Chondrocyte (in vitro differentiated cells): ENCODE data around the gene CTIF. TPM values are rescaled to one million over a fixed set of nuclear protein-coding genes. Genes with fewer than 3 reads are reported as not detected.

Experiments used
- DNase-seq: peaks from one replicate; pipeline ENCODE4 v3.0.0; 2021; ENCODE audit warnings: mixed read lengths, low spot score
- H3K27ac Mint-ChIP-seq: one replicate; pipeline ENCODE4 v1.8.0; 2021; ENCODE audit warnings: mild to moderate bottlenecking, moderate library complexity, mixed read lengths; ENCODE audit not compliant: unreplicated experiment
- H3K27me3 Mint-ChIP-seq: 2 replicates; pipeline ENCODE4 v1.8.0; 2021; ENCODE audit warnings: low read depth, mixed read lengths
- H3K36me3 Mint-ChIP-seq: 2 replicates; pipeline ENCODE4 v1.8.0; 2021; ENCODE audit warnings: low read depth, mixed read lengths
- H3K4me1 Mint-ChIP-seq: 2 replicates; pipeline ENCODE4 v1.8.0; 2021; ENCODE audit warnings: low read depth, mild to moderate bottlenecking, mixed read lengths
- H3K4me3 Mint-ChIP-seq: one replicate; pipeline ENCODE4 v1.8.0; 2021; ENCODE audit warnings: mild to moderate bottlenecking, moderate library complexity, mixed read lengths; ENCODE audit not compliant: unreplicated experiment
- H3K9me3 Mint-ChIP-seq: 2 replicates; pipeline ENCODE4 v1.8.0; 2021; ENCODE audit warnings: low read depth, mixed read lengths
- total RNA-seq: library from RNA; stranded (reverse); gene quantifications from 3 replicates; pipeline ENCODE4 v1.2.1, GENCODE V29; 2021
- TF ChIP-seq, protein P1 (sequence below): fragments of 200-600 bp; sonication (generic); IDR thresholded peaks from 2 replicates; pipeline ENCODE4 v1.5.0; 2021; ENCODE audit warnings: antibody characterized with exemption, mild to moderate bottlenecking, moderate library complexity

The CTIF gene
- total RNA-seq, 1 donor from 2014 or later = 184 TPM

DNA sequence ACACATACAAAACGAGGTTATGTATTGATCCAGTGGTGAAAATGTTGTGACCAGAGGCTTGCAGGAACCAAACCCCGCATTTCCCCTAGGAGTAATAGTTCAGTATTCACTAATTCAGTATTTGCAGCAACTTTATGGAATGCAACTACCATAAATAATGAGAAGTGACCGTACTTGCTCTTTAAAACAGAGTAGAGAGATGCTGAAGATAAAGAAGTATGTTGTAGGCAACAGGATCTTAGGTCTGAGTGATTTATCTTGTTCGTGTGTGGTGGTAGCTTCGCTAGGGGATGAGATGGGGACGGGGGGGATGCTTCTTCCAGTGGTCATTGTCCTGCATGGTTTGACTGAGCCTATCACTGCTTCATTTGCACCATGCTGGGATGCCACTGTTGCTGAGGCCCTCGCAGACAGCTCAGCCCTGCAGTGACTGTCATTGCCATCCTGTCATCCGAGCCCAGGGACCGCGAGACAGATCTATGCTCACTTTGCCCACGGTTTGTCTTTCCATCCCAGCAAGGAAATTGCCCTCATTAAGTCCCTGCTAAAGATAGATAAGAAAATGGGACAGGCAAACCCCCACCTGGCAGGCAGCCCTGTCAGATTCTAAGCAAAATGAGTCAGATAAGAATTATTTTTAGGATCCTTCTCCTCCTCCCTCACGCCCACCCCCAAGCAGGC is 181.3 kb downstream of the CTIF start:
- DNase-seq = no peak
- H3K4me3 Mint-ChIP-seq = no peak overlapping the region
- peak overlapping the region; percentile 78 for H3K27ac Mint-ChIP-seq
- H3K27me3 Mint-ChIP-seq = no peaks in the 10 kb centered on the region
- TF ChIP-seq, protein P1, sequence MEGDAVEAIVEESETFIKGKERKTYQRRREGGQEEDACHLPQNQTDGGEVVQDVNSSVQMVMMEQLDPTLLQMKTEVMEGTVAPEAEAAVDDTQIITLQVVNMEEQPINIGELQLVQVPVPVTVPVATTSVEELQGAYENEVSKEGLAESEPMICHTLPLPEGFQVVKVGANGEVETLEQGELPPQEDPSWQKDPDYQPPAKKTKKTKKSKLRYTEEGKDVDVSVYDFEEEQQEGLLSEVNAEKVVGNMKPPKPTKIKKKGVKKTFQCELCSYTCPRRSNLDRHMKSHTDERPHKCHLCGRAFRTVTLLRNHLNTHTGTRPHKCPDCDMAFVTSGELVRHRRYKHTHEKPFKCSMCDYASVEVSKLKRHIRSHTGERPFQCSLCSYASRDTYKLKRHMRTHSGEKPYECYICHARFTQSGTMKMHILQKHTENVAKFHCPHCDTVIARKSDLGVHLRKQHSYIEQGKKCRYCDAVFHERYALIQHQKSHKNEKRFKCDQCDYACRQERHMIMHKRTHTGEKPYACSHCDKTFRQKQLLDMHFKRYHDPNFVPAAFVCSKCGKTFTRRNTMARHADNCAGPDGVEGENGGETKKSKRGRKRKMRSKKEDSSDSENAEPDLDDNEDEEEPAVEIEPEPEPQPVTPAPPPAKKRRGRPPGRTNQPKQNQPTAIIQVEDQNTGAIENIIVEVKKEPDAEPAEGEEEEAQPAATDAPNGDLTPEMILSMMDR = no peak
- H3K36me3 Mint-ChIP-seq = peaks cover 42% of the 10 kb centered on the region
- H3K4me1 Mint-ChIP-seq = peaks cover 37% of the 10 kb centered on the region
- no peaks in the 10 kb centered on the region for H3K9me3 Mint-ChIP-seq

DNA sequence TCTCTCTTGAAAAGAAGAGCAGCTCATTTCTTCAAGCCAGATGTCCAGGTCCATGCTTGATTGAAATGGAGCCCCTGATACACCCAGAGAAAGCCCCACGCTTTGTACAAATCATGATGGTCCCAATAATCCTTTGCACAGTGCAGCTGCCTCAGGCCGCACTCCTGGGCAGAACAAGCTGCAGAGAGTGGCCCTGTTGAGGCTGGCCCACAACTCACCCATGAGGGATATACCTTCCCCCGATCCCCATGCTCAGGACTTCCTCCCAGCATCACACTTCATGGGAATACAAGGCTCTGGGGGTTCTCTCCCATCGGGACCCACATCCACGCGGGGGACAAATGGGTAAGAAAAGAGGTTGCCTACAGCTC is 181.8 kb downstream of the CTIF start:
- Mint-ChIP-seq H3K27me3 (no peaks in the 10 kb centered on the region), H3K27ac (peak overlapping the region; percentile 78), H3K9me3 (no peaks in the 10 kb centered on the region), H3K4me1 (peaks cover 36% of the 10 kb centered on the region), H3K4me3 (no peak overlapping the region), H3K36me3 (peaks cover 42% of the 10 kb centered on the region)
- DNase-seq = no peak
- TF ChIP-seq, protein P1 = no peak

DNA sequence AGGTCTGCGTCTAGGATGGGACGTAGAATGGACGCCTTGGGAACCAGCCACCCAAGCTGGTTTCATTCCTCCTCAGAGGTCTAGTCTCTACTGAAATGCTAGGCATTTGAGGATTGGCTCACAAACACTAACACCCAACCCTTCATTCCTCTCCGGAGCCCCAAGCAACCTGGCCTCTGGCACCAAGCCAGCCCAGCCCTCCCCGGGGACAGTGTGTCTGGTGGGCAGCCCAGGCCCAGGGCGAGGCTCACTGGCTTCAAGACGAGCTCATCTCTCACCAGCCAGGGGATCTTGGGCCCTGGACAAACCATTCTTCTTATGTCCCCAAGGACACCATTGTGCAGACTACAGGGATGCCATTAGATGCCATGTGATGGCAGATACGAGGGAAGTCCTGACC is 182.5 kb downstream of the CTIF start:
- peaks cover 36% of the 10 kb centered on the region for H3K4me1 Mint-ChIP-seq
- TF ChIP-seq, protein P1 = no peak
- peaks cover under 1% of the 10 kb centered on the region for H3K9me3 Mint-ChIP-seq
- peaks cover 46% of the 10 kb centered on the region for H3K36me3 Mint-ChIP-seq
- H3K4me3 Mint-ChIP-seq = no peak overlapping the region
- DNase-seq = no peak
- H3K27me3 Mint-ChIP-seq = no peaks in the 10 kb centered on the region
- H3K27ac Mint-ChIP-seq = peak overlapping the region; percentile 71

DNA sequence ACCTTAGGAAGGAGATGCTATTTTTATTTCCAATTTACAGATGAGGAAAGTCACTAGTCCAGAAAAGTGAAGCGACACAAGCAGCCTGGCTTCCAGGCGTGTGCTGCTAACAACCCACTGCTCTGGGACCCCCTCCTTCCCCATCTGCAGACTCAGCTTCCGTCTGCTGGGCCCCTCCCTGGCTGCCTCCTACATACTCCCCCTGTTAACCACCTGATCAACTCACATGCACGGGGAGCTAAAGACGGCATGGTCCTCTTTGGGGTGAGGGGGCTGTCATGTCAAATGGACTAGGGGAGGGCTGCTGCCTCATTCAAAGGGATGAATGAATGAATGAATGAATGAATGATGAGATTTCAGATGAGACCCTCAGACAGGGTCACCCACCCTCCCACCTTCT is 184.2 kb downstream of the CTIF start:
- peaks cover 12% of the 10 kb centered on the region for H3K9me3 Mint-ChIP-seq
- TF ChIP-seq, protein P1 = no peak
- no peaks in the 10 kb centered on the region for H3K27me3 Mint-ChIP-seq
- H3K27ac Mint-ChIP-seq = no peak overlapping the region
- no peak overlapping the region for H3K4me3 Mint-ChIP-seq
- peaks cover 48% of the 10 kb centered on the region for H3K4me1 Mint-ChIP-seq
- peak; percentile 66 for DNase-seq
- H3K36me3 Mint-ChIP-seq = peaks cover 55% of the 10 kb centered on the region

DNA sequence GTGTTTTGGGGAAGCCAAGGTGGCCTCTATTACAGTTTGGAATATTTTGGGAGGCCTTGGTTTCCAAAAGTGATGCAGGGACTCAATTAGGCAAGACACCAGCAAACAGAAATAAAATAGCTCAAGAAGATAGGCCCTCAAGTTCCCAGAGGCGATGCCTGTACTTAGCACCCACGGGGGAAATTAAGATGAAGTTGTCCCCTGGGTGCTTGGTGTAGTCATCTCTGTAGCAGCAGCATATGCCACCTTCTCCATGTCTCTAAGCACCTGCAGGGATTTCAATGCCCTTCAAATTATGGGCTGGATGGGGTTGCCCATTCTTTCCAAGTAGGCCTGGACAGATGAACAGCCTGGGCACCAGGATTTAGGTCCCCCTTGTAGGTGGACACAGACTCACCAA is 185.0 kb downstream of the CTIF start:
- Mint-ChIP-seq H3K4me3 (no peak overlapping the region), H3K9me3 (peaks cover 17% of the 10 kb centered on the region), H3K4me1 (peaks cover 55% of the 10 kb centered on the region), H3K27me3 (no peaks in the 10 kb centered on the region), H3K27ac (no peak overlapping the region), H3K36me3 (peaks cover 53% of the 10 kb centered on the region)
- no peak for DNase-seq
- TF ChIP-seq, protein P1 = no peak
